Common myeloid progenitor, CD34-positive (primary cell): Measurements from ENCODE around the gene PCSK5.

Experiments used
- CTCF ChIA-PET: fragments of 350-600 bp; sonication (Branson Sonifier 250); formaldehyde crosslinking; loops from one replicate; lab custom pipeline; 2021; ENCODE audit warnings: antibody characterized with exemption; lab: Charles Lee
- POLR2A ChIA-PET: fragments of 350-600 bp; sonication (Branson Sonifier 250); formaldehyde crosslinking; loops from one replicate; lab custom pipeline; 2021; ENCODE audit warnings: antibody characterized with exemption; lab: Charles Lee
- DNase-seq, 3 donors: peaks; one replicate each; pipeline versions ENCODE4 v3.0.0 to v3.0.0-alpha.2; 2013
- H3K27ac ChIP-seq, 2 experiments: 1 replicate in 1 of 2; 2 replicates in 1 of 2; pipeline ENCODE4 v1.7.0; 2013; ENCODE audit warnings: inconsistent platforms in 2 of 2, low read length in 2 of 2, mild to moderate bottlenecking in 2 of 2, low read depth in 1 of 2, moderate library complexity in 1 of 2; ENCODE audit not compliant: severe bottlenecking in 2 of 2, insufficient read depth in 1 of 2, poor library complexity in 1 of 2
- H3K27me3 ChIP-seq, 5 experiments: replicated peaks in 2 of 5; 1 replicate in 3 of 5; 2 replicates in 2 of 5; pipeline versions ENCODE4 v1.6.1 to v1.7.0; 2013; ENCODE audit warnings: low read length in 4 of 5, mild to moderate bottlenecking in 2 of 5, moderate library complexity in 2 of 5, inconsistent platforms in 1 of 5; ENCODE audit not compliant: insufficient read depth in 5 of 5, control insufficient read depth in 4 of 5
- H3K36me3 ChIP-seq, 4 experiments: 1 replicate in 2 of 4; 2 replicates in 2 of 4; pipeline versions ENCODE4 v1.6.1 to v1.7.0; 2013; ENCODE audit warnings: low read length in 3 of 4, control low read depth in 1 of 4, mild to moderate bottlenecking in 1 of 4; ENCODE audit not compliant: control insufficient read depth in 4 of 4, insufficient read depth in 4 of 4
- H3K4me1 ChIP-seq, 4 experiments: 1 replicate in 3 of 4; 2 replicates in 1 of 4; pipeline versions ENCODE4 v1.6.1 to v1.7.1; 2013; ENCODE audit warnings: low read length in 3 of 4, mild to moderate bottlenecking in 3 of 4, control low read depth in 1 of 4, inconsistent platforms in 1 of 4, moderate library complexity in 1 of 4; ENCODE audit not compliant: control insufficient read depth in 4 of 4, insufficient read depth in 4 of 4; ENCODE audit errors: control extremely low read depth in 1 of 4
- H3K4me3 ChIP-seq, 7 experiments: 1 replicate in 4 of 7; 2 replicates in 3 of 7; pipeline versions ENCODE4 v1.5.1 to v1.7.0; 2013; ENCODE audit warnings: mild to moderate bottlenecking in 7 of 7, low read length in 6 of 7, moderate library complexity in 6 of 7, inconsistent platforms in 2 of 7, low read depth in 2 of 7, control low read depth in 1 of 7; ENCODE audit not compliant: insufficient read depth in 4 of 7, control insufficient read depth in 1 of 7; ENCODE audit errors: extremely low read depth in 1 of 7
- H3K9me3 ChIP-seq, 5 experiments: 1 replicate in 4 of 5; 2 replicates in 1 of 5; pipeline versions ENCODE4 v1.6.1 to v1.7.1; 2013; ENCODE audit warnings: low read length in 4 of 5, mild to moderate bottlenecking in 2 of 5, inconsistent platforms in 1 of 5, low read depth in 1 of 5, moderate library complexity in 1 of 5; ENCODE audit not compliant: control insufficient read depth in 4 of 5, insufficient read depth in 2 of 5; ENCODE audit errors: control extremely low read depth in 1 of 5
- WGBS: methylation state at CpG from one replicate; pipeline ENCODE4 v1.1.5; 2013; ENCODE audit not compliant: insufficient coverage; 5-methylcytosine and 5-hydroxymethylcytosine counted together

Gene PCSK5

DNA sequence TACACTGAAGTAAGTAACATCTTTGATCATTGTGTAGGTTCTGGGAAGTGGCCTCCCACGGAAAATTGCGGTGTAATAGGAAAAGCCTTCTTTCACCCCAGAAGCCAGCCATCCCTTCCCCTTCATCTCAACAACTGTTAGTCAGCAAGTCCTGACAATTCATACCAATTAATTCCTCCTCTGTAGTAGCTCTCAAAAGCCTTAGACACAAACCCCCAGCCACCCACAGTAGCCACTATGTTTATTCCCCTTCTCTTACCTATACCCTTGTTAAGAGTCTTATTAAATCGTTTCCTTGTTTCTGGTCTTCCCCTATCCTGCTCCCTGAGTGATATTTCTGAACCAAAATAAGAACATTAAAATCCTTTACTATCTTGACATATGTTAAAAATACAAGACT, 143.6 kb downstream of the PCSK5 start:
- H3K9me3 ChIP-seq: no peaks in the 10 kb centered on the region
- CTCF ChIA-PET: no interaction called here
- POLR2A ChIA-PET: interaction anchor here (0.6 kb wide), 1 partner anchor 26 kb away, joined by 3 read pairs; no protein-coding TSS in a partner anchor
- no peaks in the 10 kb centered on the region for H3K27me3 ChIP-seq
- H3K4me1 ChIP-seq: peaks cover 0 to 7% (median 5%) of the 10 kb centered on the region in 4 experiments
- DNase-seq: no peak
- no peak overlapping the region for H3K27ac ChIP-seq
- H3K36me3 ChIP-seq: no peaks in the 10 kb centered on the region
- WGBS: 97% methylated on average over 3 of the region's 3 CpGs
- no peak overlapping the region for H3K4me3 ChIP-seq

DNA sequence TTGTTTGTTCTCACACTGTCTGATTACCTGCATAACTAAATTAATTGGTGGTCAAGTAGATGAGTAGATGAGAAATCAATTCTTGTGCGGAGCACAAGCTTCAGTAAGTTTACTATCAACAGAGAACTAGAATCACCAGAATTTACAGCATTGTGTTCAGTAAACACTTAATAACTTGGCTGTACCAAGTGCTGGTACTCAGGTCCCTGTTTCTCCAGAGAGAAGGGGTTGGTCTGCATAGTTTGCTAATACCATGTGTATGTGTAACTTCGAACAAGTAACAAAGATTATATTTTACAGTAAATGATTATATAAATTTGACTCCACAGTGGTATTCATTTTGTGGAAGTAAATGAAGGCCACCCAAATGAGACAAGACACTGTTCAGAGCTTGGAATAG, 146.3 kb downstream of the PCSK5 start:
- Histone ChIP-seq H3K27ac (no peak overlapping the region), H3K4me3 (no peak overlapping the region), H3K9me3 (no peaks in the 10 kb centered on the region), H3K27me3 (no peaks in the 10 kb centered on the region), H3K4me1 (peaks cover 0 to 7% (median 5%) of the 10 kb centered on the region in 4 experiments), H3K36me3 (no peaks in the 10 kb centered on the region)
- CTCF ChIA-PET: no interaction called here
- POLR2A ChIA-PET: no interaction called here
- WGBS: no CpG with 5 or more reads among the region's 2 CpGs
- DNase-seq: no peak

DNA sequence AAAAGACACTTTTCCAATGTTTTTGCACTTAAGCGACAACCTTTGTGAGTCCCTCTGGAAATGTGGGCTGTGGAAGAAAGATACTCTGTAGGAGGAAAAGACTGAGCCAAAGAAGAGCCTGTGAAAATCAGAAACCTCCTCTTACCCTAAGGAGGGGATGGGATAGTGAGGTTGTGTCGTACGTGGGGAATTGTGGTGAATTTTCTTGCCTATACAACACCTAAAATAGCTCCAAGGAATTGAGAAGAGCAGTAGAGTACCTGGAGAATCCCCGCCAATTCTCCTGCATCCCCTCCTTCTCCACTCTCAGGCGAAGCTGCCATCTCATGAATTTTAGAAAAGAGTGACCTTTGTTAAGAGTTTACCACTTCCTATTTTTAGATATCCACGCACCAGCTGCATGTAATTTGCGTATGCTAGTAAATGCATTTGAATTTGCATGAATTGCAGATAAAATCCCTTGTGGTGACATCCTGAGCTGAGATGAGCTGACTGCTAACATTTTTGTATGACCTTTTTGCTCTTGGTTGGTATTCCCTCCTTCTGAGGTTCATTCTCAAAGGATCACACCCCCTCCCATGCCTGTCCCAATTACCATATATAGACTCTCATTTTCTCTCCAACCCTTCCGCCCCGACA, 147.2 kb downstream of the PCSK5 start:
- H3K27ac ChIP-seq: no peak overlapping the region
- CTCF ChIA-PET: no interaction called here
- no peaks in the 10 kb centered on the region for H3K27me3 ChIP-seq
- WGBS: 100% methylated on average over 2 of the region's 9 CpGs
- DNase-seq: peak in 1 of 3 donors; percentile 43
- POLR2A ChIA-PET: no interaction called here
- no peak overlapping the region for H3K4me3 ChIP-seq
- no peaks in the 10 kb centered on the region for H3K36me3 ChIP-seq
- no peaks in the 10 kb centered on the region for H3K9me3 ChIP-seq
- H3K4me1 ChIP-seq: peaks cover 0 to 4% (median 2%) of the 10 kb centered on the region in 4 experiments

GRCh38 chr9:76038431-76038830, 148.0 kb downstream of the PCSK5 start:
- ChIA-PET POLR2A (no interaction called here), CTCF (no interaction called here)
- H3K36me3 ChIP-seq: no peaks in the 10 kb centered on the region
- DNase-seq: no peak
- no peaks in the 10 kb centered on the region for H3K27me3 ChIP-seq
- no peaks in the 10 kb centered on the region for H3K9me3 ChIP-seq
- WGBS: 100% methylated on average over 1 of the region's 2 CpGs
- no peak overlapping the region for H3K4me3 ChIP-seq
- H3K27ac ChIP-seq: no peak overlapping the region
- peaks cover 0 to 2% (median 0%) of the 10 kb centered on the region in 4 experiments for H3K4me1 ChIP-seq

DNA sequence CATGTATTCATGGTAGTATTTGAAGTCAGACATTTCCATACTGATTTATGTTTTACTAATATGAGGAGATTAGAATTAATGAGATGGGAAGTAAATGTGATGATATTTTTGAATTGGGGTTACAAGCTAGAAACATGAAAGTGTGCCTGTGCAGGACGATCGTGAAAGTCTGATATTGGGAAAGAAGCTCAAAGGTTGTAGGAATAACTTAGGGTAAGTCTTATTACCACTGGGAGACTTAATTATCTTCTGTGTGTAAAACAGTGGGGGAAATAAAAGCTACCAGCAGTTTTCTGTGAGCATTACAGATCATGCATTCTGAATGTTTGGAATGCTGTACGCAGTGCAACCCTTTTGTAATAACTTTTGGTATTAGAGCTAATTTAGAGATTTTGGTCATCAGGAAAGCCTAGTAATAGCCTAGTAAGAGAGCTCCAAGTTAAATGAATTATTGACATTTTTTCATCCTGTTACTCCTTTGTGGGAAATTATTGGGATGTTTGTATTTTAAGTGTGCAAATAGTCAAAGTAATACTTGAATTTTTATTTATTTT, 153.9 kb downstream of the PCSK5 start:
- Histone ChIP-seq H3K36me3 (no peaks in the 10 kb centered on the region), H3K27ac (no peak overlapping the region), H3K9me3 (no peaks in the 10 kb centered on the region), H3K4me1 (no peaks in the 10 kb centered on the region), H3K4me3 (no peak overlapping the region), H3K27me3 (no peaks in the 10 kb centered on the region)
- 100% methylated on average over 3 of the region's 3 CpGs for WGBS
- CTCF ChIA-PET: interaction anchor here (1.6 kb wide), 1 partner anchor 41 kb away, joined by 3 read pairs; no protein-coding TSS in a partner anchor
- POLR2A ChIA-PET: no interaction called here
- no peak for DNase-seq

GRCh38 chr9:76045221-76045620, 154.7 kb downstream of the PCSK5 start:
- CTCF ChIA-PET: interaction anchor here (1.6 kb wide), 1 partner anchor 40 kb away, joined by 3 read pairs; no protein-coding TSS in a partner anchor
- DNase-seq: no peak
- WGBS: 60% methylated on average over 1 of the region's 2 CpGs
- Histone ChIP-seq H3K27me3 (no peaks in the 10 kb centered on the region), H3K36me3 (no peaks in the 10 kb centered on the region), H3K9me3 (no peaks in the 10 kb centered on the region), H3K4me3 (no peak overlapping the region), H3K27ac (no peak overlapping the region), H3K4me1 (no peaks in the 10 kb centered on the region)
- POLR2A ChIA-PET: no interaction called here

DNA sequence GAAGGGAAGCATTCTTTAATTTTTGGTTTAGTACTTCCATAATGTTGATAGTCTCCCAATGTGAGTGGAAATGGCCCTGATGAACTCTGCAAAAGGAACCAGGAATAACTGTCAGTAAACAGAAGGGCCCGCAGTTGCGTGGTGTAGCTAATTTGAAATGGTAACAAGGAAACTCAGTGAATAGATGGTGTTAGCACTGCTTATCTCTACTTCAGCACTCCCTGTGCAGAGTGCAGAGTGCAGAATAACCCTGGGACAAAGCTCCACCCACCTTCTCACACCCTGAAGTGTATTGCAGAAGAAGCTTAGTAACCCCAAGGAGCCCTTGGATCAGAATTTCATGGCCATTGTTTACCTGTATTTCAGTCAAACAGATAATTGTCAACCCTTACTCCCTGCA, 158.9 kb downstream of the PCSK5 start:
- Histone ChIP-seq H3K27me3 (no peaks in the 10 kb centered on the region), H3K9me3 (no peaks in the 10 kb centered on the region), H3K36me3 (no peaks in the 10 kb centered on the region), H3K4me3 (no peak overlapping the region), H3K4me1 (no peaks in the 10 kb centered on the region), H3K27ac (no peak overlapping the region)
- ChIA-PET CTCF (no interaction called here), POLR2A (no interaction called here)
- 100% methylated on average over 2 of the region's 2 CpGs for WGBS
- no peak for DNase-seq
